GM20000 (cell line): ENCODE results near the gene YLPM1.

Experiments used
- DNase-seq: peaks from one replicate; pipeline ENCODE4 v3.0.0; 2012; ENCODE audit warnings: low spot score
- TF ChIP-seq, protein P1 (sequence below): IDR thresholded peaks from 2 replicates; pipeline ENCODE4 v1.5.1; 2012; ENCODE audit warnings: mild to moderate bottlenecking, control low read depth; ENCODE audit errors: extremely low read depth, missing control alignments

YLPM1 gene

DNA sequence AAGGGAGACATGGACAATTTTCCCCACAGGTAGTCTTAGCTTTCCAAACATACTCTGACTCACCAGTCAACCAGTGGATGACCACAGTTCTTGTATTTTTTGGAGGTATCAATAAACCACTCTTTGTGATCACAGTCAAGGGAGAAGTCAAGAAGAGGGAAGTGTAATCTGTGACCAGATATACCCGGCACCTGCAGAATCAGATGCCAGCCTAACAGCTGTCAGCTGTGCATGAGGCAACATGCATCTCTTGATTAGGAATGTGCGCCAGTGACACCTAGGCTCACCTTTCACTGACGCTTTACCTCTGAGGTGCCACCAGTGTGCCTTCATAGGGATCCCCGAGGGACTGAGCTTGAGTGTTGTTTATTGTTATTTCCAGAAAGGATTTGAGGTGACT, 92.8 kb downstream of the YLPM1 start:
- DNase-seq: no peak
- TF ChIP-seq, protein P1, sequence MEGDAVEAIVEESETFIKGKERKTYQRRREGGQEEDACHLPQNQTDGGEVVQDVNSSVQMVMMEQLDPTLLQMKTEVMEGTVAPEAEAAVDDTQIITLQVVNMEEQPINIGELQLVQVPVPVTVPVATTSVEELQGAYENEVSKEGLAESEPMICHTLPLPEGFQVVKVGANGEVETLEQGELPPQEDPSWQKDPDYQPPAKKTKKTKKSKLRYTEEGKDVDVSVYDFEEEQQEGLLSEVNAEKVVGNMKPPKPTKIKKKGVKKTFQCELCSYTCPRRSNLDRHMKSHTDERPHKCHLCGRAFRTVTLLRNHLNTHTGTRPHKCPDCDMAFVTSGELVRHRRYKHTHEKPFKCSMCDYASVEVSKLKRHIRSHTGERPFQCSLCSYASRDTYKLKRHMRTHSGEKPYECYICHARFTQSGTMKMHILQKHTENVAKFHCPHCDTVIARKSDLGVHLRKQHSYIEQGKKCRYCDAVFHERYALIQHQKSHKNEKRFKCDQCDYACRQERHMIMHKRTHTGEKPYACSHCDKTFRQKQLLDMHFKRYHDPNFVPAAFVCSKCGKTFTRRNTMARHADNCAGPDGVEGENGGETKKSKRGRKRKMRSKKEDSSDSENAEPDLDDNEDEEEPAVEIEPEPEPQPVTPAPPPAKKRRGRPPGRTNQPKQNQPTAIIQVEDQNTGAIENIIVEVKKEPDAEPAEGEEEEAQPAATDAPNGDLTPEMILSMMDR: no peak

DNA sequence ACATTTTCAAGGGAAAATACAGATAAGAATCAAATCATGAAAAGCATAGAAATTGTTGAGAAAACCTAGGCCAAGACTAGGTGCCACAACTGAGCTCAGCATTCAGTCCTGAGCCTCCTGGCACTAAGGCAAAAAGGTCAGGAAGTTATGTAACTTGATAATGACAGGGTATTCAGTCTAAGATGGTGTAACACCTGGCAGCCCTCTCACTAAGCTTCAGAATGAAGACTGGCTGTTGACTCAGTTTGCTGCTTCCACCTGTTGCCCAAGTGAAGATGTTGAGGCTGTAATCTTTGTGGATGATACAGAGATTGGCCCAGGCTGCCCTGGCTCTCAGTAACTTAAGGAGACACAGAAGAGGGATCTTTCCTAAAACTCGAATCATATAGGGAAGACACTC, 93.2 kb downstream of the YLPM1 start:
- TF ChIP-seq, protein P1: no peak
- DNase-seq: no peak

DNA sequence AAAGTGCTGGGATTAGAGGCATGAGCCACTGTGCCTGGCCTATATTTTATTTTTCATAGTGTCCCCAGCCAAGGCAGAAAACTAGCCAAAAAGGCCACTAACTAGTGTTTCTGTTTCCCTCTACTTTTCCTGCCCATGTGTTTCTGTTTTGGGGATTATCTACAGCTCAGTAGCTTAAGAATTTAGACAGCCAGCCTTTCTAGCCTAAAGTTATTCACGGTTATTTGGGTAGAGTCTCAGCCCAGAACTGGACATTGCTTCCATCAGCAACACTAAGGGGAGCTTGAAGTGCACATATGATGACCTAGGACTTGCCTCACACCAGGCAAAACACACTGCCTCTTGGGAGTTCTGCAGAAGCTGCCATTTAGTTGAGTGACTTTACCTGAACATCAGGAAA, 94.9 kb downstream of the YLPM1 start:
- TF ChIP-seq, protein P1: no peak
- DNase-seq: no peak

DNA sequence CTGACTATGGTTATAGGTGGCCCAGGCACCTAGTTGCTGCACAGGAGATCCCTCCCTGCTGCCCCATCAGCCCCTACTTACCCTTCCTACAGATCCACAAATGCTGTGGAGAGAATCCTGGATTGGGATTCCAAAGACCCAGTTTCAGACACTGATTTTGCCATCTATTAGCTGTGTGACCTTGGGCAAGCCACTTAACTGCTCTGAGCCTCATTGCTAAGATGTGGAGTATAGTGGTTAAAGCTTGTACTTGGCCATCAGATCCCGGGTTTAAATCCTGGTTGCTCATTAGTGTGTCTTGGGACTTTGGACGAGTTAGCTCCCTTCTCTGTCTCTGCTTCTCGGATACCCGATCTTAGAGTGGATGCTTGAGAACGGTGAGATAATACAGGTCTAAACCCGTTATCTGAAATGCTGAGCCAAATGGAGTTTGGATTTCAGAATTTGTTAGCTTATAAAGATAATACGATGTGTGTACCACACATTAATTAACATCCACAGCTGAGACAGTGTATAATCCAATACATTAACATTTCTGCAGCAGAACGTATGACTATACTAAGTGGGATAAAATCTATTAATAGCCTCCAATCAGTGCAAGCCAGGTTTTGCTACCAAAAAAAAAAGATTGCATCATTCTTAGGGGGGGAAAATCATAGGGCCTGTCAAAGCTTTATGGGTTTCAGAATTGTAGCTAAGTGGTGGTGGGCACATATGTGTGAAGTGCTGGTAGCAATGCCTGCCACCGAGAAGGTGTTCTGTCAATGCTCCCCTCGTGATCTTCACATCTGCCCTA, 96.8 kb downstream of the YLPM1 start:
- TF ChIP-seq, protein P1: no peak
- DNase-seq: no peak

DNA sequence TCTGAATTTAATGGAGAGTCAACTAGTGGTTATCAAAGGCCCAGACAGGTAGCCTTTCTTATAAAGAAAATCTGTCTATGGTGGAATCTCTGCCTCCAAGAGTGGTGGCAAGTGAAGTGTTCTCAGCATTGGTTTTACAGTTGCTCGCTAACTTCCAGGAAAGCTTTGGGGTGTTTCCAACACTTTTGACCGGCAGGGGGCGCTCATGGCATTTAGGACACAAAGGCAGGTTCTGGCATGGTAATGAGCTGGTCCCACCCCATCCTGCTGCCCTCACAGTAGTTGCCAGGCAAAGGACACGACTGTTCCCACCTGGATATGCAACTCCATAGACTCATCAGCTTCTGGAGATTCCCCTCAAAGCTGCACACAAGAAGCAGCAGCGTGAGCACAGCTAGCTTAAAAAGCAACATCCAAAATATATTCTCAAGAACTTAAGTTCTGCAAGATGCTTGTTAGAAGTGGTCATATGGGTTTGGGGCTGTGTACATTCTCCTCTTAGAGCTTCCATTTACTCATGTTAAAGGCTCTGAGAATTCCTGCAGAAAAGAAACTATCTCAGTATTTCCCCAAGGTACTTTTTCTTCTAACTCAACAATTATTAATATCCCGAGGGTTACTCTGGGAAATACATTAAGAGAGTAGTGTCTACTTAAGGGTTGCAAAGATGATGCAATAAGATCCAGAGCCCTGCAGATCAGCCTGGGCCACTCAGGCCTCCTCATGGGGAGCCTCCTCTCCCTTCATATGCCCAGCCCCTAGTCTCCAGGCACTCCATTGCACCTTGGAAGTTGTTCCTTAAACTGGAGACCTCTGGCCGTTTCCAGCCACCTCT, 98.0 kb downstream of the YLPM1 start:
- DNase-seq: peak; percentile 76
- TF ChIP-seq, protein P1: peak; percentile 78

DNA sequence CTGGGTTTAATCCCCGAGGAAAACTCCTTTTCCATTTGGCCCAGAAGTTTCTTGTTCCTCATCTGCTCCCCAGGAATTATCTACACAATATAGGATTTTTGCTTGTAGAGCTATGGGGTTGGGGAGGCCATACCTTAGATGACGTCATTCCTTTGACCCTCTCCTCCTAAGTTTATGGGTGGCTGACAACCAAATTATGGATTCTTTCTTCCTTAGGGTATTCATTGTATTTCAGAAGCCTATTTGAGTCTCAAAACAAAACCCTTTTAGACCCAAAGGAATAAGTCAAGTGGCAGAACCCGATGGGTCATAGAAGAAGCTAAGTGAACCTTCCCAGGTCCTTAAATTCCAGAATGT, 98.6 kb downstream of the YLPM1 start:
- no peak for DNase-seq
- TF ChIP-seq, protein P1: no peak

DNA sequence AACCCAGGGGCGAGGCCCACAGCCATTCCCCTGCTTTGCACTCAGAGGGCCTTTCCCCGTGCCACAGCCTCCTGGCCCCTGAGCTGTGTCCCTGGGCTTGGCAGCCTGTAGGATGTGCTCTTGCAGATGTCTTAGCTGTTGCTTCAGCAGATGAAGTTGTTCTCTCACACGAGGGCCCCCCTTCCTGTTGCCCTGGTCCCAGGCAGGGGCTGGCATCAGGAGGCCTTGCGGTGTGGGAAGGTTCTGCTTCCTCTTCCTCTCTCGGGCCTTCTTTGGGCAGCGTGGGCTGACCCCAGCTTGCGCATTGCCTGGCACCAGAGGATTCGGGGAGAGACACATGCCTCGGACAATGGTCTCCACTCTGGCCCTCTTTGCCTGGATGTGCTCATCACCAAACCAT, 100.2 kb downstream of the YLPM1 start:
- no peak for DNase-seq
- TF ChIP-seq, protein P1: no peak
